Ascending aorta (tissue), 2 donors: ENCODE measurements around the gene P2RY8. TPM values are rescaled to one million over a fixed set of nuclear protein-coding genes. Genes with fewer than 3 reads are reported as not detected.

Experiments
- DNase-seq, 2 donors: peaks; one replicate each; pipeline ENCODE4 v3.0.0-alpha.2; 2019; ENCODE audit warnings: low spot score in 2 of 2
- H3K27ac ChIP-seq, 2 donors: fragments of 200-600 bp; sonication (generic); one replicate each; pipeline ENCODE4 v1.5.1; 2016 to 2017; ENCODE audit warnings: mild to moderate bottlenecking in 1 of 2
- H3K27me3 ChIP-seq: fragments of 200-600 bp; sonication (generic); one replicate; pipeline ENCODE4 v1.5.1; 2017
- H3K36me3 ChIP-seq, 2 donors: fragments of 200-600 bp; sonication (generic); one replicate each; pipeline ENCODE4 v1.5.1; 2016
- H3K4me1 ChIP-seq, 2 donors: fragments of 200-600 bp; sonication (generic); one replicate each; pipeline ENCODE4 v1.5.1; 2016 to 2017; ENCODE audit warnings: mild to moderate bottlenecking in 1 of 2
- H3K4me3 ChIP-seq, 2 donors: fragments of 200-600 bp; sonication (generic); one replicate each; pipeline ENCODE4 v1.5.1; 2016 to 2017; ENCODE audit warnings: mild to moderate bottlenecking in 1 of 2
- H3K9me3 ChIP-seq, 2 donors: fragments of 200-600 bp; sonication (generic); one replicate each; pipeline ENCODE4 v1.5.1; 2016
- intact Hi-C: fragments of 100-400 bp; cut with DNase I; formaldehyde crosslinking; loops from one replicate; pipeline ENCODE4 v1.15.1; 2023
- total RNA-seq: library from RNA; depleted of rRNA; stranded (reverse); fragments of >200 nt; gene quantifications from one replicate; pipeline ENCODE4 v1.1.0, GENCODE V29; 2016
- TF ChIP-seq, protein P1 (sequence below), 3 experiments: fragments of 200-600 bp in 2 of 3; fragments of 450-650 bp in 1 of 3; sonication (generic) in 2 of 3; IDR thresholded peaks; one replicate each; pipeline ENCODE4 v1.5.1; 2016 to 2019; ENCODE audit warnings: antibody characterized with exemption in 3 of 3, mild to moderate bottlenecking in 1 of 3, moderate library complexity in 1 of 3

P2RY8 gene
- total RNA-seq, 1 donor from 2014 or later, result 2.2 TPM

- Histone ChIP-seq H3K4me1 (no peaks in the 10 kb centered on the region), H3K4me3 (no peak overlapping the region), H3K27me3 (no peaks in the 10 kb centered on the region), H3K9me3 (no peaks in the 10 kb centered on the region), H3K27ac (no peak overlapping the region), H3K36me3 (no peaks in the 10 kb centered on the region)
- TF ChIP-seq, protein P1, sequence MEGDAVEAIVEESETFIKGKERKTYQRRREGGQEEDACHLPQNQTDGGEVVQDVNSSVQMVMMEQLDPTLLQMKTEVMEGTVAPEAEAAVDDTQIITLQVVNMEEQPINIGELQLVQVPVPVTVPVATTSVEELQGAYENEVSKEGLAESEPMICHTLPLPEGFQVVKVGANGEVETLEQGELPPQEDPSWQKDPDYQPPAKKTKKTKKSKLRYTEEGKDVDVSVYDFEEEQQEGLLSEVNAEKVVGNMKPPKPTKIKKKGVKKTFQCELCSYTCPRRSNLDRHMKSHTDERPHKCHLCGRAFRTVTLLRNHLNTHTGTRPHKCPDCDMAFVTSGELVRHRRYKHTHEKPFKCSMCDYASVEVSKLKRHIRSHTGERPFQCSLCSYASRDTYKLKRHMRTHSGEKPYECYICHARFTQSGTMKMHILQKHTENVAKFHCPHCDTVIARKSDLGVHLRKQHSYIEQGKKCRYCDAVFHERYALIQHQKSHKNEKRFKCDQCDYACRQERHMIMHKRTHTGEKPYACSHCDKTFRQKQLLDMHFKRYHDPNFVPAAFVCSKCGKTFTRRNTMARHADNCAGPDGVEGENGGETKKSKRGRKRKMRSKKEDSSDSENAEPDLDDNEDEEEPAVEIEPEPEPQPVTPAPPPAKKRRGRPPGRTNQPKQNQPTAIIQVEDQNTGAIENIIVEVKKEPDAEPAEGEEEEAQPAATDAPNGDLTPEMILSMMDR (IDR thresholded peaks at IDR 0.05), result no peak
- intact Hi-C loops, result no loop called here
- peak in 1 of 2 donors; percentile 21 for DNase-seq
Observed at GRCh38 chrX:1472975-1473374, 64.0 kb downstream of the P2RY8 start.

GRCh38 chrX:1468250-1468772 is 68.7 kb downstream of the P2RY8 start:
- peak in 1 of 2 donors; percentile 64 for DNase-seq
- Histone ChIP-seq H3K27me3 (peaks cover 4% of the 10 kb centered on the region), H3K36me3 (no peaks in the 10 kb centered on the region), H3K4me1 (no peaks in the 10 kb centered on the region), H3K9me3 (no peaks in the 10 kb centered on the region), H3K27ac (no peak overlapping the region), H3K4me3 (no peak overlapping the region)
- intact Hi-C loops, result no loop called here
- TF ChIP-seq, protein P1 (IDR thresholded peaks at IDR 0.05), result no peak

- intact Hi-C loops, result no loop called here
- Histone ChIP-seq H3K36me3 (no peaks in the 10 kb centered on the region), H3K27ac (no peak overlapping the region), H3K27me3 (peaks cover 4% of the 10 kb centered on the region), H3K9me3 (no peaks in the 10 kb centered on the region), H3K4me3 (no peak overlapping the region), H3K4me1 (no peaks in the 10 kb centered on the region)
- TF ChIP-seq, protein P1 (IDR thresholded peaks at IDR 0.05), result no peak
- peak in 1 of 2 donors; percentile 60 for DNase-seq
Observed at GRCh38 chrX:1466971-1467561, 69.9 kb downstream of the P2RY8 start.

GRCh38 chrX:1466232-1466661 is 70.7 kb downstream of the P2RY8 start:
- H3K27ac ChIP-seq, result no peak overlapping the region
- TF ChIP-seq, protein P1 (IDR thresholded peaks at IDR 0.05), result no peak
- H3K4me1 ChIP-seq, result no peaks in the 10 kb centered on the region
- no peak overlapping the region for H3K4me3 ChIP-seq
- intact Hi-C loops, result no loop called here
- H3K36me3 ChIP-seq, result no peaks in the 10 kb centered on the region
- peaks cover 4% of the 10 kb centered on the region for H3K27me3 ChIP-seq
- no peaks in the 10 kb centered on the region for H3K9me3 ChIP-seq
- peak in 1 of 2 donors; percentile 50 for DNase-seq

DNA sequence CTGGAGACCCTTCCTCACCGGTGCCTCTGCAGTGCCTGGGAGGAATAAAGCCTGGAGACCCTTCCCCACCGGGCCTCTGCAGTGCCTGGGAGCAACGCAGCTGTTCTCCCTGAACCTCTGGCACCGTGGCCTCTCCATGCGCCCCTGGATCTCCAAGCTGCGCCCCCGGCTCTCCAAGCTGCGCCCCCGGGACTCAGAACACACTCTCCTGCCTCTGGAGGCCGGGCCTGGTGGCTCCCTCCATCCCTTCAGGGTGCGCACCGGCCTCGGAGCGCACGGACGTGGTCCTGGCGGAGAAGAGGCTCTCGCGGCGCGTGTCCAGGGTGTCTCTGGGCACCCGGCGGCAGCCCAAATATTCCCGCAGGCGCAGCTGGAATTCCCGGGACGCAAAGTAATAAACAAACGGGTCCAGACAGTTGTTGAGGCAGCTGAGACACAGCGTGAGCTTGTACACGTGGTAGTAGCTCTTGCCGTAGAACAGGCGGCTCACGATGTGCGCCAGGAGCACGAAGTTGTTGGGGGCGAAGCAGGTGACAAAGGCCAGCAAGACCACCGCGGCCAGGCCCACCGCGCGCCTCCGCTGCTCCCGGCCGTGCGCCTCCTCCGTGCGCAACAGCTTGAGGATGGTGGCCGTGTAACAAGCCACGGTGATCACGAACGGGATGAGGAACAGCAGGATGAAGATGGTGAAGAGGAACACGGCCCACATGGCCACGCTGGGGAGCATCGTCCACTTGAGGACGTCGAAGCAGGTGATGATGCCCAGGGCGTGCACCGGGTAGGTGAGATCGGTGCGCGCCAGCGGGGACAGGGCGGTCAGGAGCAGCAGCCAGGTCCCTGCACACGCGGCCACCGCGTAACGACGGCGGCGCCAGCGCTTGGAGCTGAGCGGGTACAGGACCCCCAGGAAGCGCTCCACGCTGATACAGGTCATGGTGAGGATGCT is 71.4 kb downstream of the P2RY8 start:
- TF ChIP-seq, protein P1 (IDR thresholded peaks at IDR 0.05), result no peak
- Histone ChIP-seq H3K9me3 (no peaks in the 10 kb centered on the region), H3K4me3 (no peak overlapping the region), H3K27me3 (peaks cover 4% of the 10 kb centered on the region), H3K4me1 (no peaks in the 10 kb centered on the region), H3K27ac (no peak overlapping the region), H3K36me3 (no peaks in the 10 kb centered on the region)
- intact Hi-C loops, result no loop called here
- peak in 1 of 2 donors; percentile 58 for DNase-seq
